NCI-H1092 treated with DMSO at 0.1 percent for 48 hours (cell line): ENCODE results near the gene KCTD16.

Source experiments
- DNase-seq: peaks from one replicate; lab custom pipeline; 2025; lab: John Stamatoyannopoulos, UW

The KCTD16 gene

DNA sequence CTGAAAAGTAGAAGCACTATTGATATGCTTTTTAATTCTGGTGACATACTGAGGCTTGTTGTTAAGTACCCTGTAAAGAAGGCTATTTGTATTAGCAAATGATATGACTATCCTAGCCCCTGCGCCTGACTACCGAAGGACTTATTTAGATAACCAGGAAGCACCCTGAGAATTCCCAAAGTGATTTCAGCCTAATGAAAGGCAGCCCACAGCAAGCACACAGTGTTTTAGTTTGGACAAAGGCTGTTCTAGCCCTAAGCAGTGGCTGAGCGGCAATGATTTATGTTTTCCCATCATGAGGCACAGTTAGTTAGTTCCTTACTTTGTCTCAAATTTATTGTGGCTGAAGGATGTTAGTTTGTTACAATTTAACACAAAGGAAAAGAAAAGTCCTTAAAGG lies 235.3 kb downstream of the KCTD16 start:
- DNase-seq = no peak

- DNase-seq = no peak
Observed at GRCh38 chr5:144406442-144406841, 235.8 kb downstream of the KCTD16 start.

- no peak for DNase-seq
Observed at GRCh38 chr5:144414202-144415029, 243.7 kb downstream of the KCTD16 start.

DNA sequence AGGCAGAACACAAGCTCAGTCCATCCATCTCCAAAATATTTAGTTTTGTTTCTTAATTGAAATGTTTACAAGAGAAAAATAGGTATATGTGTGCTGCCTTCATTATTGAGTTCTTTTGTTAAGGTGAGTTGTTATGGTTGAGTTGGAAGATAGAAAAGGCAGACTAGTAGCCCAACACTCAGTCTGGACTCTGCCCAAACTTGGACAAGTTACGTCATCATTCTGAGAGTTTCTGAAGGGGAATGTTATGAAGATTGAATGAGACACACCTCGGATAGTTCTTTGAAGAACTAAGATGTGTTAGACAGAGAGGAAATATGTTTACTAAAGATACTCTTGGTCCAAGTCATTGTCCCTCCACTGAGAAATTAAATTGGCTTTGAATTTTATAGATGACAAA lies 245.5 kb downstream of the KCTD16 start:
- no peak for DNase-seq

DNA sequence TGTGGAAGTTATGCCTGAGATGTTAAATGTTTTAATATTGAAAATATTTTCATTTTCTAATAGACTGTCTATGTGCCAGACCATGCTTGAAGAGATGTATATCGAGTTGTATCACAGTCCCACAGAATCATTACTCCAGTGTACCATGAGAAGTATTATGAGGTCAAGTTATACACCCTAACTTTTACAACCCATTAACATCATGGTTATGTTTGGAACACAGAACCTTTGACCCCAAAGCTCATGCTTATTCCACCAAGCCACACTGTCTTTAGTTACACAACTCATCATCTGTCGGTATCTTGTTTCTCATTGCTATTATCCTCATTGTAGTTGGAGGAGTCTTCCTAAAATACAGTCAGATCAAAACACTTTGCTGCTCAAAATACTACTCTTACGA lies 248.0 kb downstream of the KCTD16 start:
- DNase-seq = no peak

- no peak for DNase-seq
Observed at GRCh38 chr5:144421411-144421810, 250.7 kb downstream of the KCTD16 start.

GRCh38 chr5:144422018-144422727 lies 251.5 kb downstream of the KCTD16 start:
- no peak for DNase-seq

- DNase-seq = no peak
Observed at GRCh38 chr5:144427866-144428265, 257.2 kb downstream of the KCTD16 start.

DNA sequence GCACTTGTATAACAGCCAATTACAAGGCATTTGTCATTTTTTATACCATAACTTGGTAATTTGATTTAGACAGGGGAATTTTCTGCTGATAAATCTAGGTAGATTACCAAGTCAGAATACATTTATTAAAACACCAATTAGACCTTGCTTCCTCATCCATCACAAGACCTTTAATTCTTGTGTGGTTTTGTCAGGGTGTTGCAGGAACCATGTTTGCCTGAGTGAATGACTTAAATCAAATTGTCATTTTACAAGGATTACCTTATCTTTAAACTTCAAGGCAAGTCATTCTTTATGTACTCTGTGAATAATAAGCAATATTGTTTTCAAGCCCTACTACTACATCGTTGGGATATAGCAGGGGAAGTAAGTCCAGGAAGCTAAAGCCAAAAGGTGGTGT lies 257.7 kb downstream of the KCTD16 start:
- no peak for DNase-seq

- no peak for DNase-seq
Observed at GRCh38 chr5:144429405-144429804, 258.7 kb downstream of the KCTD16 start.

DNA sequence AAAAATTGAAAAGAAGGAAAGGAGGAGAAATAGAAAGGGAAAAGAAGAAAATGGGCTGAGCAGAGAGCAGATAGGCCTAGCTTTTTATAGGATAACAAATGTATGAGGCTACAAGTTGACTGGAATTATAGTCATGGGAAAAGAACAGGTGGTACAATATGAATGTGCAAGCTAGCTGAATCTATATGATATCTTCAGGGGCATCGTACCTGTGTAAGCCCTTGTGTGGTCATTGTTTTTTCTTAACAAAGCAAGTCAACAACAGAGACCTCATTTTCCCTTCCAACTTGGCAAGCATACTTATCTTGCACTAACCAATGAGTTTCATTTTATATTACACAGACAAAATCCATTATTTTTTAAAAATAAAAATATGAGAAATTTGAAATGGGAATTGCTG lies 259.2 kb downstream of the KCTD16 start:
- no peak for DNase-seq

- no peak for DNase-seq
Observed at GRCh38 chr5:144433140-144433822, 262.6 kb downstream of the KCTD16 start.

- no peak for DNase-seq
Observed at GRCh38 chr5:144433893-144434292, 263.2 kb downstream of the KCTD16 start.

DNA sequence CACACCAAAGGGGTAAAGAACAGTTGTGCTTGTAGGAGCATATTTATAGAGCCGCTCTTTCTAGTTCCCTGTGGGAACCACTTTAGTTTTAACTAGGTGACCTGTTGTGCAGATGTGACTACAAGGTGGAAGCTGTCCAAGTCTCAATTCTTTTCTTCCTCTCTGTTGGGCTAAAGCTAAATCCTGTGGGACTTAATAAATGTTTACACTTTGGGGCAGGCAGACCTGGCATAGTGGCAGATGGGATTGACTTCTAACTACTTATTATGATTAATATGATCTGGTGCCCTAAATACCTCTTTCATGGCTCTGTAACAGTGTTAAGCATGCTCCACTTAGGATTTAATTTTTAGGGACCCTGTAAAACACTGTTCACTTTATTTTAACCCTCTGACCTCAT lies 265.3 kb downstream of the KCTD16 start:
- peak; percentile 74 for DNase-seq

- no peak for DNase-seq
Observed at GRCh38 chr5:144438237-144438636, 267.6 kb downstream of the KCTD16 start.

DNA sequence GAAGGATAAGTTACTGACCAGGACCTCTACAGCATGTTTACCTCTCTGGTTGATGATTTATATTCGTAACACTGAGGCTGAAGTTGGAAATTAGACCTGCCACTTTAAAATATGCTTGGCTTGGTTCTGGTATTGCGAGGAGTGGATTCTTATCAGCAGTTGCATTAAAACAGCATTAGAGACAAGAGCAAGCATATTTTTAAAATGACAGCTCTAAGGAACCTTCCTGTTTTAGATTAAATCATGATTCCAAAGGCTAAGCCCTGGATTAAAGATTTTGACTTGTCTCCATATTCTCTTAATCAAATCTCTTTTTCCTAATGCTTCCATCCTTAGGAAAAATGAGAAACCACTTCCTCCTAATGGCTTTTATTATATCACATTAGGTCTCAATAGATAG lies 277.8 kb downstream of the KCTD16 start:
- DNase-seq = no peak

DNA sequence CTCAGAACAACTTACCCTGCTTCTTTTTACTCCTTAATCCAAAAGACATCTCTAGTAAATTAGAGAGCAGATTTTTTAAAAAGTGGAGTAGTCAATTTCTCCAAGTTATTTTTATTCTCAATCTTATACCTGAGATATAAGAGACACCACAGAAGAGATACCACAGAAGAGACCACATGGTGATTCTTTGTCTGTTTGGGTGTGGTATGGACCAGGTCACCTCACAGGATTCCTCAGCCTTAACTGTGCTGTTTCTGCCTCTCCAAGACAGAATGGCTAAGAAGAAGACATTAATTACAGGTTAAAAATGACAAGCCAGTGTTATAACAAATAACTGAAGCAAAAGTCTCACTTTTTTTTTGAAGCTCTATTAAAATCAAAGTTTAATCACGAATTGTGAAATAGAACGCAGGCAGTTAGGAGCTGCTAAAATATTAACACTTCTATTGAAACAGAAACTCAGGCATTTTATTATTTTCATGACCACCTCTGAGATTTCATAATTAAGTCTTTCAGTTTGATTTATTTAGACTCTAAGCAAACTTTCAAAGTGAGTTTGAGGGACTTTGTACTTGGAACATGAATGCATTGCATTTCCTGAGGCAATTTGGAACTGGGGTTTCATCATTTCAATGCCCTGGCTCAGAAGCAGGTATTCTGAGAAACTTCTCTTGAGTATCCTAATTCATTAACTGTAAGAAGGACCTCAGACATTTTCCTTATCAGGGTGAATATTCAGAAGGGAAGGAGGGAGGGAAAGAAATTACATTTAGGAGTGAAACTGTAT lies 280.7 kb downstream of the KCTD16 start:
- no peak for DNase-seq

DNA sequence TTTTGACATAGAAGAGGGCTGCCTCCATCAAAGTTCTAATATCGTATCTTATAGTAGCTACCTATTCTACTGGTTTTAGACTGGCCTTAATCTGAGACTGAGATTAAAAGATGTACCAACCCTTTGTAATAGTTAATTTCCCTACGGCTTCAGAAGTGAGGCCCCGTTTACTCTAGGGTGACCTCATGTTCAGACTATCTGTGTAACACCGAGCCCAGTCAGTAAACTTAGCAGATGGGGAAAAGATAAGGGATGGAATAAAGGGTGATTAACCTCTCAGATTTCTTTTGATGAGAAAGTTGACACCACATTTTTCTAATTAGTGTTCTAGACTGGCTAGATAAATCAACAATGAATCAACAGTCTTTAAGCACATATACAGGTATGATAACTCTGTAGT lies 283.1 kb downstream of the KCTD16 start:
- no peak for DNase-seq

- DNase-seq = no peak
Observed at GRCh38 chr5:144457160-144457559, 286.5 kb downstream of the KCTD16 start.

- DNase-seq = no peak
Observed at GRCh38 chr5:144458216-144458615, 287.5 kb downstream of the KCTD16 start.

GRCh38 chr5:144460600-144460999 lies 289.9 kb downstream of the KCTD16 start:
- DNase-seq = no peak

DNA sequence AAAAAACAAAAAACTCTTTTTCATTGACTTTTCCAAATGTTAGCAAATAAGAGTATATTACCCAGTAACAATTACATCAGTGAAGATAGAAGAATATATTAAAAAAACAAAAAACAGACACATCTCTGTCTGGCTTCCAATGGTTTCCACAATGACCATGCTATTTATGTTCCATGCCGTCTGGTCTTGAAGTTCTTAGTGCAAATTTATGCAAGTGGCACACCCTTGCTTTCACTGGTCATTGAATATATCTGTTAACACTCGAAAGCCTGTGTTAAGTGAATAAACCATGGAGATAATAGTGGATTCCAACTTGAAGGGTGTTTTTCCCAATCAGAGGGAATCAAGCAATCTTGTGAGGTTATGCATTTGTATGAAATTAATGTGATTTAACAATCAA lies 291.9 kb downstream of the KCTD16 start:
- no peak for DNase-seq
